Psoas muscle (tissue), 8 donors: ENCODE data around the gene SLC22A16. TPM values are rescaled to one million over a fixed set of nuclear protein-coding genes. Genes with fewer than 3 reads are reported as not detected.

Source experiments
- ATAC-seq, 4 donors: fragments of 200-7000 bp; cut with Tn5 transposase; one replicate each; pipeline ENCODE4 v1.9.1; 2020; ENCODE audit warnings: moderate library complexity in 3 of 4, mild to moderate bottlenecking in 2 of 4
- DNase-seq, 2 donors: peaks; one replicate each; pipeline ENCODE4 v3.0.0-alpha.2; 2020
- H3K27ac ChIP-seq: fragments of 200-600 bp; one replicate; pipeline ENCODE4 v1.8.0; 2022
- H3K27me3 ChIP-seq, 3 donors: fragments of 200-600 bp in 1 of 3; one replicate each; pipeline versions ENCODE4 v1.6.1 to v1.8.0; 2013 to 2022; ENCODE audit warnings: low read length in 2 of 3, mild to moderate bottlenecking in 2 of 3, moderate library complexity in 1 of 3; ENCODE audit not compliant: insufficient read depth in 3 of 3
- H3K36me3 ChIP-seq, 2 donors: fragments of 200-600 bp in 1 of 2; one replicate each; pipeline versions ENCODE4 v1.6.1 to v1.8.0; 2013 to 2022; ENCODE audit warnings: low read depth in 1 of 2, mild to moderate bottlenecking in 1 of 2, moderate library complexity in 1 of 2; ENCODE audit not compliant: insufficient read depth in 1 of 2
- H3K4me1 ChIP-seq: fragments of 200-600 bp; one replicate; pipeline ENCODE4 v1.8.0; 2022
- H3K4me3 ChIP-seq: fragments of 200-600 bp; one replicate; pipeline ENCODE4 v1.8.0; 2022; ENCODE audit warnings: mild to moderate bottlenecking
- H3K9me3 ChIP-seq: fragments of 200-600 bp; one replicate; pipeline ENCODE4 v1.8.0; 2022
- CTCF ChIP-seq: fragments of 200-600 bp; IDR thresholded peaks from one replicate; pipeline ENCODE4 v1.8.0; 2022; ENCODE audit warnings: antibody characterized with exemption
- WGBS, 3 donors: extraction: QIAGEN DNeasy Blood & Tissue Kit; methylation state at CpG; one replicate each; pipeline versions ENCODE4 v1.1.6 to v1.1.7; 2013; 5-methylcytosine and 5-hydroxymethylcytosine counted together
- intact Hi-C, 2 donors: fragments of 100-400 bp; cut with DNase I; formaldehyde crosslinking; loops; one replicate each; pipeline versions ENCODE4 v1.11.0 to v1.14.2; 2022
- polyA plus RNA-seq, 3 donors: library from polyadenylated mRNA; stranded (reverse); fragments of 200-250 nt; gene quantifications; one replicate each; pipeline ENCODE4 v1.2.3, GENCODE V29; 2013
- total RNA-seq, 4 donors: library from RNA; stranded (reverse); fragmentation: NEBNext Ultra II Directional in 2 of 4; extraction: Animal tissue kit (Norgen Biotek cat#: 25700) in 2 of 4; gene quantifications; one replicate each; pipeline versions ENCODE4 v1.2.1 to v1.2.4, GENCODE V29; 2021 to 2023
- donor health status: healthy with polysubstance abuse.
- donor health status: DM: no; HTN: no; CAD: no; lungs with moderate emphysema.
- donor health status: Bipolar disorder and iron deficiency.
- donor health status: healthy.
- donor health status: DM: yes; HTN: yes; CAD: no.
- donor health status: DM: no; HTN: no; CAD: no.
- donor health status: DM: no; HTN: no; CAD: no.
- donor health status: DM: yes; HTN: yes; CAD: no.

The SLC22A16 gene
- total and polyA plus RNA-seq, 7 donors: 0.03 to 0.07 TPM; not detected in 5

GRCh38 chr6:110385458-110385863 is 91.0 kb downstream of the SLC22A16 start:
- WGBS, 3 donors: 81 to 88% (median 85%) methylated on average over 1 of the region's 1 CpG
- intact Hi-C loops: loop anchor here in 1 of 2 donors (5.0 kb wide), 1 partner anchor 333 kb away; no protein-coding TSS in a partner anchor
- TF ChIP-seq CTCF: no peak

GRCh38 chr6:110378552-110378951 is 97.9 kb downstream of the SLC22A16 start:
- intact Hi-C loops: no loop called here
- Histone ChIP-seq H3K4me3 (no peak overlapping the region), H3K4me1 (no peaks in the 10 kb centered on the region), H3K27me3 (no peaks in the 10 kb centered on the region), H3K36me3 (no peaks in the 10 kb centered on the region), H3K9me3 (no peaks in the 10 kb centered on the region), H3K27ac (no peak overlapping the region)
- TF ChIP-seq CTCF: no peak
- ATAC-seq (no peak), DNase-seq (no peak)
- WGBS, 3 donors: 60 to 61% (median 60%) methylated on average over 9 of the region's 9 CpGs

More at GRCh38 chr6:110385458-110385863, 91.0 kb downstream of the SLC22A16 start:
- Histone ChIP-seq H3K9me3 (no peaks in the 10 kb centered on the region), H3K4me3 (no peak overlapping the region), H3K4me1 (no peaks in the 10 kb centered on the region), H3K27ac (no peak overlapping the region), H3K27me3 (no peaks in the 10 kb centered on the region), H3K36me3 (no peaks in the 10 kb centered on the region)
- ATAC-seq (no peak), DNase-seq (no peak)

Other genes starting within 250 kb of the SLC22A16 start
- not detected for gene METTL24, start 118.3 kb downstream of the SLC22A16 start, total RNA-seq
- under 1 TPM in 1 of 3 donors, not detected in 2; 0.04 TPM for gene METTL24, start 118.3 kb downstream of the SLC22A16 start, polyA plus RNA-seq
- gene DDO, start 61.0 kb downstream of the SLC22A16 start, total RNA-seq: 1 to 10 TPM; 2.7 to 9.7 (median 4.8) TPM
- 1 to 10 TPM; 1.7 to 9.7 (median 4.8) TPM for gene DDO, start 61.0 kb downstream of the SLC22A16 start, polyA plus RNA-seq